Activated naive CD4-positive, alpha-beta T cell treated with anti-CD3 and anti-CD28 coated beads, Interleukin-2, amount 50 U/mL, for 24 hours (primary cell): ENCODE results near the gene TTC21A.

Source experiments
- H3K27ac Mint-ChIP-seq: one replicate; pipeline ENCODE4 v1.8.0; 2021; ENCODE audit warnings: mild to moderate bottlenecking, mixed read lengths
- H3K27me3 Mint-ChIP-seq: one replicate; pipeline ENCODE4 v1.8.0; 2021; ENCODE audit warnings: mixed read lengths
- H3K36me3 Mint-ChIP-seq: one replicate; pipeline ENCODE4 v1.8.0; 2021; ENCODE audit warnings: mixed read lengths
- H3K4me1 Mint-ChIP-seq: one replicate; pipeline ENCODE4 v1.8.0; 2021; ENCODE audit warnings: mixed read lengths
- H3K4me3 Mint-ChIP-seq: one replicate; pipeline ENCODE4 v1.8.0; 2021; ENCODE audit warnings: mild to moderate bottlenecking, mixed read lengths
- H3K9me3 Mint-ChIP-seq: one replicate; pipeline ENCODE4 v1.8.0; 2021; ENCODE audit warnings: mixed read lengths

The TTC21A gene

GRCh38 chr3:39181408-39182335 lies 74.2 kb downstream of the TTC21A start:
- H3K9me3 Mint-ChIP-seq = no peaks in the 10 kb centered on the region
- peaks cover 41% of the 10 kb centered on the region for H3K4me1 Mint-ChIP-seq
- no peaks in the 10 kb centered on the region for H3K27me3 Mint-ChIP-seq
- H3K36me3 Mint-ChIP-seq = no peaks in the 10 kb centered on the region
- peak overlapping the region; percentile 89 for H3K4me3 Mint-ChIP-seq
- H3K27ac Mint-ChIP-seq = peak overlapping the region; percentile 75

GRCh38 chr3:39183211-39184080 lies 76.0 kb downstream of the TTC21A start:
- Mint-ChIP-seq H3K4me1 (peaks cover 27% of the 10 kb centered on the region), H3K27ac (no peak overlapping the region), H3K4me3 (no peak overlapping the region), H3K27me3 (no peaks in the 10 kb centered on the region), H3K9me3 (no peaks in the 10 kb centered on the region), H3K36me3 (no peaks in the 10 kb centered on the region)

- Mint-ChIP-seq H3K27ac (no peak overlapping the region), H3K4me3 (no peak overlapping the region), H3K36me3 (no peaks in the 10 kb centered on the region), H3K4me1 (peaks cover 19% of the 10 kb centered on the region), H3K27me3 (no peaks in the 10 kb centered on the region), H3K9me3 (no peaks in the 10 kb centered on the region)
Measured at GRCh38 chr3:39184081-39184967, 76.8 kb downstream of the TTC21A start.

- no peaks in the 10 kb centered on the region for H3K9me3 Mint-ChIP-seq
- H3K36me3 Mint-ChIP-seq = no peaks in the 10 kb centered on the region
- no peak overlapping the region for H3K27ac Mint-ChIP-seq
- no peaks in the 10 kb centered on the region for H3K27me3 Mint-ChIP-seq
- peaks cover 18% of the 10 kb centered on the region for H3K4me1 Mint-ChIP-seq
- H3K4me3 Mint-ChIP-seq = no peak overlapping the region
Measured at GRCh38 chr3:39184968-39185285, 77.4 kb downstream of the TTC21A start.

GRCh38 chr3:39185326-39185958 lies 78.0 kb downstream of the TTC21A start:
- Mint-ChIP-seq H3K9me3 (no peaks in the 10 kb centered on the region), H3K36me3 (no peaks in the 10 kb centered on the region), H3K27ac (no peak overlapping the region), H3K4me1 (peaks cover 14% of the 10 kb centered on the region), H3K27me3 (no peaks in the 10 kb centered on the region), H3K4me3 (no peak overlapping the region)

- no peak overlapping the region for H3K4me3 Mint-ChIP-seq
- no peaks in the 10 kb centered on the region for H3K27me3 Mint-ChIP-seq
- H3K36me3 Mint-ChIP-seq = no peaks in the 10 kb centered on the region
- H3K9me3 Mint-ChIP-seq = no peaks in the 10 kb centered on the region
- H3K27ac Mint-ChIP-seq = no peak overlapping the region
- H3K4me1 Mint-ChIP-seq = peaks cover 10% of the 10 kb centered on the region
Measured at GRCh38 chr3:39185959-39186691, 78.6 kb downstream of the TTC21A start.

GRCh38 chr3:39186692-39187151 lies 79.2 kb downstream of the TTC21A start:
- no peaks in the 10 kb centered on the region for H3K27me3 Mint-ChIP-seq
- H3K9me3 Mint-ChIP-seq = no peaks in the 10 kb centered on the region
- no peak overlapping the region for H3K4me3 Mint-ChIP-seq
- no peak overlapping the region for H3K27ac Mint-ChIP-seq
- no peaks in the 10 kb centered on the region for H3K36me3 Mint-ChIP-seq
- H3K4me1 Mint-ChIP-seq = peaks cover 7% of the 10 kb centered on the region

- no peaks in the 10 kb centered on the region for H3K36me3 Mint-ChIP-seq
- H3K27me3 Mint-ChIP-seq = no peaks in the 10 kb centered on the region
- no peak overlapping the region for H3K27ac Mint-ChIP-seq
- peaks cover 14% of the 10 kb centered on the region for H3K4me1 Mint-ChIP-seq
- H3K4me3 Mint-ChIP-seq = no peak overlapping the region
- no peaks in the 10 kb centered on the region for H3K9me3 Mint-ChIP-seq
Measured at GRCh38 chr3:39187372-39188155, 80.1 kb downstream of the TTC21A start.
